ENCODE data around the gene TMC2. TPM values are rescaled to one million over a fixed set of nuclear protein-coding genes. Genes with fewer than 3 reads are reported as not detected.

TMC2 gene
- total RNA-seq, 2 experiments from 2014 or later: not detected

- ATAC-seq (no peak), DNase-seq (no peak)
- H3K36me3 Mint-ChIP-seq (ENCODE audit: low read depth): peaks cover 3% of the 10 kb centered on the region
- peak overlapping the region; percentile 46 for H3K4me3 Mint-ChIP-seq
- peaks cover 35% of the 10 kb centered on the region for H3K4me1 Mint-ChIP-seq (ENCODE audit: low read depth)
- CTCF ChIA-PET: interaction anchor here (0.7 to 7.0 kb wide), 19 partner anchors 9 to 327 kb away, joined by 3 to 140 read pairs (median 4); partner anchors contain the start of gene NOP56
- no peak overlapping the region for H3K27ac Mint-ChIP-seq
- H3K27me3 Mint-ChIP-seq (ENCODE audit: low read depth): peaks cover 40% of the 10 kb centered on the region
- POLR2A ChIA-PET: interaction anchor here (1.2 to 1.9 kb wide), 2 partner anchors 54 to 153 kb away, joined by 5 to 9 read pairs; partner anchors contain the start of genes PCED1A and VPS16
- no peaks in the 10 kb centered on the region for H3K9me3 Mint-ChIP-seq (ENCODE audit: insufficient read depth)
Measured at GRCh38 chr20:2687514-2687913, 151.1 kb downstream of the TMC2 start.

- no peaks in the 10 kb centered on the region for H3K9me3 Mint-ChIP-seq (ENCODE audit: insufficient read depth)
Measured at GRCh38 chr20:2688041-2688591, 151.7 kb downstream of the TMC2 start.

GRCh38 chr20:2690213-2690612 is 153.8 kb downstream of the TMC2 start:
- ATAC-seq (no peak), DNase-seq (no peak)
- H3K36me3 Mint-ChIP-seq (ENCODE audit: low read depth): peaks cover 3% of the 10 kb centered on the region
- H3K27ac Mint-ChIP-seq: no peak overlapping the region
- H3K9me3 Mint-ChIP-seq (ENCODE audit: insufficient read depth): no peaks in the 10 kb centered on the region
- H3K4me1 Mint-ChIP-seq (ENCODE audit: low read depth): peaks cover 30% of the 10 kb centered on the region
- POLR2A ChIA-PET: no interaction called here
- CTCF ChIA-PET: interaction anchor here (4.0 to 7.0 kb wide), 2 partner anchors 52 to 62 kb away, joined by 37 to 140 read pairs; no protein-coding TSS in a partner anchor
- H3K27me3 Mint-ChIP-seq (ENCODE audit: low read depth): peaks cover 42% of the 10 kb centered on the region
- no peak overlapping the region for H3K4me3 Mint-ChIP-seq

More at GRCh38 chr20:2688041-2688591, 151.7 kb downstream of the TMC2 start:
- peak overlapping the region; percentile 62 for H3K27ac Mint-ChIP-seq
- peaks cover 36% of the 10 kb centered on the region for H3K27me3 Mint-ChIP-seq (ENCODE audit: low read depth)
- H3K4me1 Mint-ChIP-seq (ENCODE audit: low read depth): peaks cover 35% of the 10 kb centered on the region
- DNase-seq (peak; percentile 89), ATAC-seq (peak; percentile 67)
- ChIA-PET POLR2A (interaction anchor here (0.7 to 1.9 kb wide), 3 partner anchors 54 to 164 kb away, joined by 3 to 9 read pairs (median 5); partner anchors contain the start of genes PCED1A and VPS16), CTCF (interaction anchor here (0.6 to 7.0 kb wide), 25 partner anchors 8 to 366 kb away, joined by 3 to 140 read pairs (median 4); no protein-coding TSS in a partner anchor)
- H3K4me3 Mint-ChIP-seq: peak overlapping the region; percentile 46
- H3K36me3 Mint-ChIP-seq (ENCODE audit: low read depth): peaks cover 3% of the 10 kb centered on the region

GRCh38 chr20:2690718-2691117 is 154.3 kb downstream of the TMC2 start:
- Mint-ChIP-seq H3K27ac (no peak overlapping the region), H3K36me3 (ENCODE audit: low read depth) (peaks cover 3% of the 10 kb centered on the region), H3K9me3 (ENCODE audit: insufficient read depth) (no peaks in the 10 kb centered on the region), H3K4me1 (ENCODE audit: low read depth) (peaks cover 25% of the 10 kb centered on the region), H3K4me3 (no peak overlapping the region), H3K27me3 (ENCODE audit: low read depth) (peaks cover 47% of the 10 kb centered on the region)
- DNase-seq (no peak), ATAC-seq (no peak)
- POLR2A ChIA-PET: no interaction called here
- CTCF ChIA-PET: interaction anchor here (7.0 kb wide), 1 partner anchor 52 kb away, joined by 140 read pairs; no protein-coding TSS in a partner anchor

GRCh38 chr20:2691127-2691526 is 154.8 kb downstream of the TMC2 start:
- H3K4me1 Mint-ChIP-seq (ENCODE audit: low read depth): peaks cover 25% of the 10 kb centered on the region
- H3K9me3 Mint-ChIP-seq (ENCODE audit: insufficient read depth): no peaks in the 10 kb centered on the region
- H3K27ac Mint-ChIP-seq: no peak overlapping the region
- H3K27me3 Mint-ChIP-seq (ENCODE audit: low read depth): peaks cover 51% of the 10 kb centered on the region
- POLR2A ChIA-PET: no interaction called here
- CTCF ChIA-PET: interaction anchor here (7.0 kb wide), 1 partner anchor 51 kb away, joined by 140 read pairs; no protein-coding TSS in a partner anchor
- DNase-seq (no peak), ATAC-seq (no peak)
- H3K36me3 Mint-ChIP-seq (ENCODE audit: low read depth): peaks cover 3% of the 10 kb centered on the region
- peak overlapping the region; percentile 74 for H3K4me3 Mint-ChIP-seq

Small RNAs within 50 kb of the gene (microRNA-seq; reads per million reads assigned to microRNA genes)
- gene MIR1292: 59.1 reads per million, percentile 52 among the genes with 10 or more reads in this experiment

Other genes starting within 250 kb of the TMC2 start
- gene TGM3, start 240.6 kb upstream of the TMC2 start, total RNA-seq: not detected
- not detected for gene TGM6, start 155.7 kb upstream of the TMC2 start, total RNA-seq
- gene SNRPB, start 65.8 kb upstream of the TMC2 start, total RNA-seq: 100 to 1,000 TPM; 338 to 339 TPM
- 1 to 10 TPM; 8.7 to 9.0 TPM for gene ZNF343, start 27.7 kb upstream of the TMC2 start, total RNA-seq
- gene NOP56, start 116.1 kb downstream of the TMC2 start, total RNA-seq: 100 to 1,000 TPM; 441 to 450 TPM
- 100 to 1,000 TPM in 1 of 2 experiments, 10 to 100 TPM in 1; 99.6 to 100 TPM for gene IDH3B, start 127.6 kb downstream of the TMC2 start, total RNA-seq
- gene EBF4, start 156.2 kb downstream of the TMC2 start, total RNA-seq: not detected